ENCODE measurements around the gene NR6A1.

NR6A1 gene

DNA sequence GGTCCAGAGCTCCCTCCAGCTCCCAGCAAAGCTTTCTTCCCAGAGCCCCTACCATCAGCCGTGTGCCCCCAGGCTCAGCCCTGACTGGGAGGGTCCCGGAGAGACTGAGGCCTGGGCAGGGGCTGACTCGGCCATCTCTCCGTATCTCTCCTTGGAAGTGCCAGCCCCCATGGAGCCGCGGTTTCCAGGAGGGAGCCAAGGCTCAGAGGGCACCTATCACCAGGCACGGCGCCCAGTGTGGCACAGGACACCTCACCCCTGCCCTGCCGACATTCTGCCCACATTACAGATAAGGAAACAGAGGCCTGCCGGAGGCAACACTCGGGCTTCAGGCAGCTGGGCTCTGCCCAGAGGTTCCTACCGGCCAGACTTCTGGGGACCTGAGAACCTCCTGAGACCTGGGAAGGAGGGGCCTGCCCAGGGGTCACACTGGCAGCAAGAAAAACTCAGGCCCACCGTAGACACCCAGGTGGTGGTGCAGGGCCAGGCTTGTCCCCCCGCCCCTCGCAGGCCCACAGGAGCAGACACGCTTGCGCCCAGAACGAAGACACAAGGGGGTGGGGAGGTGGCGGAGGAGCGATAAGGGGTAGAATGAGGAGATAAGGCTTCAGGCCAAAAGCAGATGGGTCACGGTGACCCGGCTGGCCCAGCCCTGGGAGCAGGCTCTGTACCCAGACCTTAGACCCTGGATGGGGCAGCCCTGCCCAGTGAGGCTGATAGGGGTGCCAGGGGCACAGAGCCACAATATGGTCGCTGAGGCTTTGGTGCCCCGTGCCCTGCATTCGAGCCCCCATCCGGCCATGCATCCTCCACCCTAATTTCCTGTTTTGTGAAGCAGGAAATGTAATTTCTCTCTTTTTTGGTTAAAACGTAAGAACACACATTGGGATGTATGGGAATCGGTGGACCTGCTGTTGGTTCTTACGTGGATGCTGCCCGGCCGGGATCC lies 275.7 kb downstream of the NR6A1 start:
- Histone ChIP-seq H3K27me3 (peaks cover 0 to 78% of the 10 kb centered on the region in 2 donors), H3K4me1 (no peaks in the 10 kb centered on the region), H3K27ac (no peak overlapping the region), H3K4me3 (no peak overlapping the region), H3K9me3 (no peaks in the 10 kb centered on the region), H3K36me3 (no peaks in the 10 kb centered on the region)
- TF ChIP-seq, protein P1, sequence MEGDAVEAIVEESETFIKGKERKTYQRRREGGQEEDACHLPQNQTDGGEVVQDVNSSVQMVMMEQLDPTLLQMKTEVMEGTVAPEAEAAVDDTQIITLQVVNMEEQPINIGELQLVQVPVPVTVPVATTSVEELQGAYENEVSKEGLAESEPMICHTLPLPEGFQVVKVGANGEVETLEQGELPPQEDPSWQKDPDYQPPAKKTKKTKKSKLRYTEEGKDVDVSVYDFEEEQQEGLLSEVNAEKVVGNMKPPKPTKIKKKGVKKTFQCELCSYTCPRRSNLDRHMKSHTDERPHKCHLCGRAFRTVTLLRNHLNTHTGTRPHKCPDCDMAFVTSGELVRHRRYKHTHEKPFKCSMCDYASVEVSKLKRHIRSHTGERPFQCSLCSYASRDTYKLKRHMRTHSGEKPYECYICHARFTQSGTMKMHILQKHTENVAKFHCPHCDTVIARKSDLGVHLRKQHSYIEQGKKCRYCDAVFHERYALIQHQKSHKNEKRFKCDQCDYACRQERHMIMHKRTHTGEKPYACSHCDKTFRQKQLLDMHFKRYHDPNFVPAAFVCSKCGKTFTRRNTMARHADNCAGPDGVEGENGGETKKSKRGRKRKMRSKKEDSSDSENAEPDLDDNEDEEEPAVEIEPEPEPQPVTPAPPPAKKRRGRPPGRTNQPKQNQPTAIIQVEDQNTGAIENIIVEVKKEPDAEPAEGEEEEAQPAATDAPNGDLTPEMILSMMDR (IDR thresholded peaks at IDR 0.05), result no peak
- DNase-seq, result no peak
- intact Hi-C loops (cut with DNase I; ENCODE audit: low total_unique reads), result no loop called here

DNA sequence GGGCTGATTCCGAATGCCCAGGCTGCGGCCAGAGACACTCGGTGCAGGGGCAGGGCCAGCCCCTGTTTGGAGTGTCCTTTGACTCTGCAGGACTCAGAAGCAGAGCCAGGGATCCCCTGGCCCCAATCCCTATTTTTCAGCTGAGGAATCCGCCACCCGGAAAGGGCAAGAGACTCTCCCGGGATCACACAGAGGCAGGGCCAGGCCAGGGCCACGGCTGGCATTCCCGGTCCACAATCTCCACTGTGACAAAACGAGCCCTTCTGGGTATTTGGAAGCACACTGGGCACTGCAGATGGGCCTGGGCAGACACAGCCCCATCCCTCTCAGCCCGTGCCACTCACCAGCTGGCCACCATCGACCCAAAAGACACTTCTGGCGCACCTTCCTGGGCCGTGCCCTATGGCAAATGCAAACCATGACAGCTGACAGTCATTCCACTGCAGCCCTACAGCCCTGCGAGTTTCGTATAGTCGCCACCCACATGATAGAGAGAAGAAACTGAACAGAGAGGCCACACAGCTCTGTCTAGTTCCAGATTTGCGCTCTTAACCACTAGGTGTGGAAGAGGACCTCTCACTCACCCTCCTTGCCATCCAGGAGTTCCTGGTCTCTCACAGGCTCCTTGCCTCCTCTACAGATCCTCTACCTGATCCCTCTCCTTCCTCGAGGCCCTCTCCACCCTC lies 277.2 kb downstream of the NR6A1 start:
- no peak overlapping the region for H3K27ac ChIP-seq
- intact Hi-C loops (cut with DNase I; ENCODE audit: low total_unique reads), result no loop called here
- H3K9me3 ChIP-seq, result no peaks in the 10 kb centered on the region
- no peaks in the 10 kb centered on the region for H3K4me1 ChIP-seq
- DNase-seq, result no peak
- peaks cover 0 to 77% of the 10 kb centered on the region in 2 donors for H3K27me3 ChIP-seq
- TF ChIP-seq, protein P1 (IDR thresholded peaks at IDR 0.05), result no peak
- no peaks in the 10 kb centered on the region for H3K36me3 ChIP-seq
- H3K4me3 ChIP-seq, result no peak overlapping the region

DNA sequence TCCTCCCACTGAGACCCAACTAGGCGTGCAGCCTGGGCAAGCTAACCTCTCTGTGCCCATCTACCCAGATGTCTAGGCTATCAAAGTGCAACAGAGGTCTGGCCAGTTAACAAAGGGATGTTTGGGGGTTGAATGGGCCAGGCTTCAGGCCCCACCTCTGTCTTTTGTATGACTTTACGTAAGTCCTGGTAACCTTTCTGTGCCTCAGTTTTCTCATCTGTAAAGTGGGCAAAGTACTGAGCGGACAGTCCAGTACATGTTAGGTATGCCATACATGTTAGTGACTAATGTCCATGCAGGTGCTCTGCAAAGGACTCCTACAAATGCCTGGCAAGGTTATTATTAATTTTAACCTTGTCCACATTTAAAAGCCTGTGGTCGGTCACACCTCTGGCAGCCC lies 277.9 kb downstream of the NR6A1 start:
- no peaks in the 10 kb centered on the region for H3K4me1 ChIP-seq
- no peaks in the 10 kb centered on the region for H3K9me3 ChIP-seq
- H3K27ac ChIP-seq, result no peak overlapping the region
- intact Hi-C loops (cut with DNase I; ENCODE audit: low total_unique reads), result no loop called here
- TF ChIP-seq, protein P1 (IDR thresholded peaks at IDR 0.05), result no peak
- H3K36me3 ChIP-seq, result no peaks in the 10 kb centered on the region
- peaks cover 0 to 70% of the 10 kb centered on the region in 2 donors for H3K27me3 ChIP-seq
- DNase-seq, result no peak
- H3K4me3 ChIP-seq, result no peak overlapping the region

DNA sequence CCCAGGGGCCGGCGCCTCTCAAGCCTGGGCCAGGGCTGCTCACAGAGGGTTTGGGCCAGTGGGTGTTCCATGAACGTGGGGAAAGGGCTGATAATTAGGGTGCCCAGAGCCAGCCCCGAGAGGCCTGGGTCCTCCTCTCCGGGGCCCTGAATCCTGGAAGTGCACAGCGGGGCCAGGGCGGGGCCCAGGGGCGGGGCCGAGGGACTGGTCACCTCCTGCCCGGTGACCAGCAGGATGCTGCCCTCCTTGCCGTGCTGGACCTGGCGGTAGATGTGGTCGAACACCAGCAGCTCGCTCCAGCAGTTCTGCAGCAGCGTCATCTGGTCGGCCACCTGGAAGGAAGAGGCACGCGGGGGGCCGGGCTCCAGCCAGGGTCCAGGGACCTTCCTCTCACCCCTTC lies 278.3 kb downstream of the NR6A1 start:
- Histone ChIP-seq H3K27me3 (peaks cover 0 to 70% of the 10 kb centered on the region in 2 donors), H3K27ac (no peak overlapping the region), H3K9me3 (no peaks in the 10 kb centered on the region), H3K36me3 (no peaks in the 10 kb centered on the region), H3K4me3 (no peak overlapping the region), H3K4me1 (no peaks in the 10 kb centered on the region)
- TF ChIP-seq, protein P1 (IDR thresholded peaks at IDR 0.05), result no peak
- intact Hi-C loops (cut with DNase I; ENCODE audit: low total_unique reads), result no loop called here
- DNase-seq, result no peak

DNA sequence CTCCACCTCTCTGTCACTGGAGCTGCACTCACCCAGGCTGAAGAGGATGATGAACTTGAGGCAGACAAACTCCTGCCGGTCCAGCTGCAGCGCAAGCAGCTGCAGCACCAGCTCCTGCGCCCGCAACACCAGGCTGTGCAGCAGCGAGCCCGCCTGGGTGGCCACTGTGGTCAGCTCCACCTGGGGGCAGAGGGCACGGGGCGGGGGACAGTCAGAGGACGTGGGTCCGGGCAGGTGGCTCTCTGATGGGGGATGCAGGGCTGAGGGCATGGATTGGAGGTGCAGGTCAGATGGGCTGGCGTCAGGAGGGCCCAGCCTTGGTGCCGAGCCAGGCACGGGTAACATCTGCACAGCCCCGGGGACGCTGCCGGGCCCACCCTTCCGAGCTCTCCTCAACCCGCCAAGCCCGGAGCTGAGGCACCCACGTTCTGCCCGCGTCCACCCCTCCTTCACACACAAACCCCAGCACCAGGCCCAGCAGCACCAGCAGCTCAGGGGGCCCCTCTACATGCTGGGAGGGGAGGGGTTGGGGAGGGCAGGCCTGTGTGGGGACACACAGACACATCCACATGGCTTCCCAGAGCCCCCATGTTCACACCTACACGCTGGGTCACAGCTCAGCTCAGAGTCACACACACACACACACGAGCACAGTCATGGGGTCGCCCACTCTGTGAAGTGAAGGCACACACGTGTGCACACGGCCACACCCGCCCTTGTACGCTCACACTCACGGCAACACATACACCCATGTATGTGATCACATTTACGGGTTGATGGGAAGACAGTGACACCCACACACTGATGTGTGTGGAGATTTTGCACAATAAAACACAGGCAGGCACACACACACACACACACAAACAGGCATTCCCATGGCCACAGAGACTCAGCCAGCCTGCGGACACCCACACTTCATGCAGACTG lies 279.8 kb downstream of the NR6A1 start:
- H3K36me3 ChIP-seq, result no peaks in the 10 kb centered on the region
- intact Hi-C loops (cut with DNase I; ENCODE audit: low total_unique reads), result no loop called here
- no peaks in the 10 kb centered on the region for H3K4me1 ChIP-seq
- no peak overlapping the region for H3K4me3 ChIP-seq
- DNase-seq, result no peak
- no peak overlapping the region for H3K27ac ChIP-seq
- H3K9me3 ChIP-seq, result no peaks in the 10 kb centered on the region
- H3K27me3 ChIP-seq, result peaks cover 0 to 76% of the 10 kb centered on the region in 2 donors
- TF ChIP-seq, protein P1 (IDR thresholded peaks at IDR 0.05), result no peak

Measured in tibial artery (tissue), 4 donors.